ENCODE results near the gene PRR35.

GRCh38 chr16:580946-581498, 20.8 kb downstream of the PRR35 start:
- TF ChIP-seq CTCF (IDR thresholded peaks at IDR 0.05) (no peak), POLR2A (IDR thresholded peaks at IDR 0.05) (no peak)

Measured in thyroid gland (tissue), 4 donors.